ENCODE measurements around the gene AGO1.

GRCh38 chr1:35844826-35845225, 38.2 kb upstream of the AGO1 start:
- TF ChIP-seq SMAD3 (CRISPR knock-in tag; IDR thresholded peaks at IDR 0.05; ENCODE audit: borderline replicate concordance) (no peak), RELA (CRISPR knock-in tag; IDR thresholded peaks at IDR 0.05; ENCODE audit: borderline replicate concordance) (no peak), ETV6 (CRISPR knock-in tag; IDR thresholded peaks at IDR 0.05) (no peak), FOXK1 (CRISPR knock-in tag; IDR thresholded peaks at IDR 0.05) (no peak), GABPB1 (CRISPR knock-in tag; IDR thresholded peaks at IDR 0.05) (no peak), ZNF317 (CRISPR knock-in tag; IDR thresholded peaks at IDR 0.05; ENCODE audit: borderline replicate concordance, low read depth) (no peak), SP1 (CRISPR knock-in tag; conservative IDR thresholded peaks at IDR 0.05) (no peak), CREM (CRISPR knock-in tag; IDR thresholded peaks at IDR 0.05) (no peak), IRF2 (CRISPR knock-in tag; IDR thresholded peaks at IDR 0.05; ENCODE audit: borderline replicate concordance, low read depth) (no peak)
- TF ChIP-seq, protein P1, sequence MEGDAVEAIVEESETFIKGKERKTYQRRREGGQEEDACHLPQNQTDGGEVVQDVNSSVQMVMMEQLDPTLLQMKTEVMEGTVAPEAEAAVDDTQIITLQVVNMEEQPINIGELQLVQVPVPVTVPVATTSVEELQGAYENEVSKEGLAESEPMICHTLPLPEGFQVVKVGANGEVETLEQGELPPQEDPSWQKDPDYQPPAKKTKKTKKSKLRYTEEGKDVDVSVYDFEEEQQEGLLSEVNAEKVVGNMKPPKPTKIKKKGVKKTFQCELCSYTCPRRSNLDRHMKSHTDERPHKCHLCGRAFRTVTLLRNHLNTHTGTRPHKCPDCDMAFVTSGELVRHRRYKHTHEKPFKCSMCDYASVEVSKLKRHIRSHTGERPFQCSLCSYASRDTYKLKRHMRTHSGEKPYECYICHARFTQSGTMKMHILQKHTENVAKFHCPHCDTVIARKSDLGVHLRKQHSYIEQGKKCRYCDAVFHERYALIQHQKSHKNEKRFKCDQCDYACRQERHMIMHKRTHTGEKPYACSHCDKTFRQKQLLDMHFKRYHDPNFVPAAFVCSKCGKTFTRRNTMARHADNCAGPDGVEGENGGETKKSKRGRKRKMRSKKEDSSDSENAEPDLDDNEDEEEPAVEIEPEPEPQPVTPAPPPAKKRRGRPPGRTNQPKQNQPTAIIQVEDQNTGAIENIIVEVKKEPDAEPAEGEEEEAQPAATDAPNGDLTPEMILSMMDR (IDR thresholded peaks at IDR 0.05): no peak
- TF ChIP-seq, protein P2, sequence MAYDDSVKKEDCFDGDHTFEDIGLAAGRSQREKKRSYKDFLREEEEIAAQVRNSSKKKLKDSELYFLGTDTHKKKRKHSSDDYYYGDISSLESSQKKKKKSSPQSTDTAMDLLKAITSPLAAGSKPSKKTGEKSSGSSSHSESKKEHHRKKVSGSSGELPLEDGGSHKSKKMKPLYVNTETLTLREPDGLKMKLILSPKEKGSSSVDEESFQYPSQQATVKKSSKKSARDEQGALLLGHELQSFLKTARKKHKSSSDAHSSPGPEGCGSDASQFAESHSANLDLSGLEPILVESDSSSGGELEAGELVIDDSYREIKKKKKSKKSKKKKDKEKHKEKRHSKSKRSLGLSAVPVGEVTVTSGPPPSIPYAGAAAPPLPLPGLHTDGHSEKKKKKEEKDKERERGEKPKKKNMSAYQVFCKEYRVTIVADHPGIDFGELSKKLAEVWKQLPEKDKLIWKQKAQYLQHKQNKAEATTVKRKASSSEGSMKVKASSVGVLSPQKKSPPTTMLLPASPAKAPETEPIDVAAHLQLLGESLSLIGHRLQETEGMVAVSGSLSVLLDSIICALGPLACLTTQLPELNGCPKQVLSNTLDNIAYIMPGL (CRISPR knock-in tag; IDR thresholded peaks at IDR 0.05): no peak
- TF ChIP-seq, protein P3, sequence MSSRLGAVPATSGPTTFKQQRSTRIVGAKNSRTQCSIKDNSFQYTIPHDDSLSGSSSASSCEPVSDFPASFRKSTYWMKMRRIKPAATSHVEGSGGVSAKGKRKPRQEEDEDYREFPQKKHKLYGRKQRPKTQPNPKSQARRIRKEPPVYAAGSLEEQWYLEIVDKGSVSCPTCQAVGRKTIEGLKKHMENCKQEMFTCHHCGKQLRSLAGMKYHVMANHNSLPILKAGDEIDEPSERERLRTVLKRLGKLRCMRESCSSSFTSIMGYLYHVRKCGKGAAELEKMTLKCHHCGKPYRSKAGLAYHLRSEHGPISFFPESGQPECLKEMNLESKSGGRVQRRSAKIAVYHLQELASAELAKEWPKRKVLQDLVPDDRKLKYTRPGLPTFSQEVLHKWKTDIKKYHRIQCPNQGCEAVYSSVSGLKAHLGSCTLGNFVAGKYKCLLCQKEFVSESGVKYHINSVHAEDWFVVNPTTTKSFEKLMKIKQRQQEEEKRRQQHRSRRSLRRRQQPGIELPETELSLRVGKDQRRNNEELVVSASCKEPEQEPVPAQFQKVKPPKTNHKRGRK (CRISPR knock-in tag; IDR thresholded peaks at IDR 0.05; ENCODE audit: borderline replicate concordance): no peak
- TF ChIP-seq, protein P4, sequence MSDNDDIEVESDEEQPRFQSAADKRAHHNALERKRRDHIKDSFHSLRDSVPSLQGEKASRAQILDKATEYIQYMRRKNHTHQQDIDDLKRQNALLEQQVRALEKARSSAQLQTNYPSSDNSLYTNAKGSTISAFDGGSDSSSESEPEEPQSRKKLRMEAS (CRISPR knock-in tag; IDR thresholded peaks at IDR 0.05): no peak
